WTC11 (cell line): ENCODE measurements around the gene ATG9B. TPM values are rescaled to one million over a fixed set of nuclear protein-coding genes. Genes with fewer than 3 reads are reported as not detected.

ENCODE experiments used
- ATAC-seq: fragments of 200-7000 bp; cut with Tn5 transposase; 2 replicates; pipeline ENCODE4 v1.10.0; 2021; ENCODE audit warnings: mild to moderate bottlenecking, moderate library complexity
- CTCF ChIA-PET: fragments of 300-600 bp; sonication (Branson Sonifier 250); formaldehyde crosslinking; loops from one replicate; lab custom pipeline; 2021; ENCODE audit warnings: antibody characterized with exemption; lab: Charles Lee
- POLR2A ChIA-PET: fragments of 350-600 bp; sonication (Branson Sonifier 250); formaldehyde crosslinking; loops from one replicate; lab custom pipeline; 2021; ENCODE audit warnings: antibody characterized with exemption; lab: Charles Lee
- DNase-seq: peaks from one replicate; pipeline ENCODE4 v3.0.0; 2021; ENCODE audit warnings: low spot score
- H3K27ac Mint-ChIP-seq: 2 replicates; pipeline ENCODE4 v1.8.0; 2021; ENCODE audit warnings: mixed read lengths
- H3K27me3 Mint-ChIP-seq: 2 replicates; pipeline ENCODE4 v1.8.0; 2021; ENCODE audit warnings: low read depth, mild to moderate bottlenecking, moderate library complexity, mixed read lengths
- H3K36me3 Mint-ChIP-seq: 2 replicates; pipeline ENCODE4 v1.8.0; 2021; ENCODE audit warnings: mixed read lengths
- H3K4me1 Mint-ChIP-seq: 2 replicates; pipeline ENCODE4 v1.8.0; 2022; ENCODE audit warnings: mixed read lengths
- H3K4me3 Mint-ChIP-seq: 2 replicates; pipeline ENCODE4 v1.8.0; 2021; ENCODE audit warnings: mild to moderate bottlenecking, moderate library complexity, mixed read lengths
- H3K9me3 Mint-ChIP-seq: 2 replicates; pipeline ENCODE4 v1.8.0; 2021; ENCODE audit warnings: mixed read lengths
- ATF2 ChIP-seq: sonication (generic); formaldehyde crosslinking; IDR thresholded peaks from 2 replicates; pipeline ENCODE4 v1.8.1; 2022; ENCODE audit warnings: low read depth, missing genetic modification reagents, borderline replicate concordance
- ELF4 ChIP-seq: sonication (generic); formaldehyde crosslinking; IDR thresholded peaks from 2 replicates; pipeline ENCODE4 v1.8.1; 2022; ENCODE audit warnings: low read depth, mild to moderate bottlenecking, moderate library complexity, missing genetic modification reagents
- ERG ChIP-seq: fragments of 250-450 bp; sonication (Bioruptor Pico); IDR thresholded peaks from 2 replicates; pipeline ENCODE4 v1.8.0; 2021; ENCODE audit warnings: mild to moderate bottlenecking
- GABPB1 ChIP-seq: sonication (generic); formaldehyde crosslinking; IDR thresholded peaks from 2 replicates; pipeline ENCODE4 v1.8.1; 2023; ENCODE audit warnings: mild to moderate bottlenecking, missing genetic modification reagents
- GRHL2 ChIP-seq: fragments of 250-450 bp; sonication (Bioruptor Pico); IDR thresholded peaks from 2 replicates; pipeline ENCODE4 v1.8.0; 2022; ENCODE audit warnings: mild to moderate bottlenecking, moderate library complexity; ENCODE audit not compliant: insufficient replicate concordance, severe bottlenecking
- GTF2I ChIP-seq: fragments of 250-450 bp; sonication (Bioruptor Pico); conservative IDR thresholded peaks from 2 replicates; pipeline ENCODE4 v1.4.0; 2021; ENCODE audit warnings: mild to moderate bottlenecking
- MXD4 ChIP-seq: fragments of 250-450 bp; sonication (Bioruptor Pico); IDR thresholded peaks from 2 replicates; pipeline ENCODE4 v1.8.0; 2021; ENCODE audit warnings: mild to moderate bottlenecking, moderate library complexity, borderline replicate concordance
- NFATC4 ChIP-seq: fragments of 250-450 bp; sonication (Bioruptor Pico); IDR thresholded peaks from 2 replicates; pipeline ENCODE4 v1.9.0; 2021; ENCODE audit warnings: mild to moderate bottlenecking
- NFYB ChIP-seq: sonication (generic); formaldehyde crosslinking; conservative IDR thresholded peaks from 2 replicates; pipeline ENCODE4 v1.8.0; 2022; ENCODE audit warnings: low read depth, missing genetic modification reagents
- NR3C1 ChIP-seq: sonication (generic); formaldehyde crosslinking; conservative IDR thresholded peaks from 2 replicates; pipeline ENCODE4 v1.8.1; 2023; ENCODE audit warnings: low read depth, mild to moderate bottlenecking, missing genetic modification reagents
- PREB ChIP-seq: sonication (generic); formaldehyde crosslinking; IDR thresholded peaks from 2 replicates; pipeline ENCODE4 v1.8.1; 2022; ENCODE audit warnings: mild to moderate bottlenecking, missing genetic modification reagents, moderate library complexity, borderline replicate concordance
- RORB ChIP-seq: fragments of 250-450 bp; sonication (Bioruptor Pico); IDR thresholded peaks from 2 replicates; pipeline ENCODE4 v1.9.0; 2021; ENCODE audit warnings: mild to moderate bottlenecking
- SP1 ChIP-seq: sonication (generic); formaldehyde crosslinking; conservative IDR thresholded peaks from 2 replicates; pipeline ENCODE4 v1.8.1; 2022; ENCODE audit warnings: missing genetic modification reagents
- USF1 ChIP-seq: sonication (generic); formaldehyde crosslinking; IDR thresholded peaks from 2 replicates; pipeline ENCODE4 v1.8.0; 2022; ENCODE audit warnings: mild to moderate bottlenecking, missing genetic modification reagents
- ZBTB21 ChIP-seq: sonication (generic); formaldehyde crosslinking; IDR thresholded peaks from 2 replicates; pipeline ENCODE4 v1.8.1; 2023; ENCODE audit warnings: mild to moderate bottlenecking, missing genetic modification reagents, borderline replicate concordance
- ZNF317 ChIP-seq: sonication (generic); formaldehyde crosslinking; IDR thresholded peaks from 2 replicates; pipeline ENCODE4 v1.8.1; 2023; ENCODE audit warnings: low read depth, mild to moderate bottlenecking, moderate library complexity, missing genetic modification reagents, borderline replicate concordance
- ZSCAN18 ChIP-seq: fragments of 250-450 bp; sonication (Bioruptor Pico); IDR thresholded peaks from 2 replicates; pipeline ENCODE4 v2.1.2; 2022; ENCODE audit warnings: mild to moderate bottlenecking, moderate library complexity
- total RNA-seq: library from RNA; stranded (reverse); gene quantifications from 3 replicates; pipeline ENCODE4 v1.2.3, GENCODE V29; 2021
- TF ChIP-seq, protein P1 (sequence below): sonication (generic); formaldehyde crosslinking; IDR thresholded peaks from 2 replicates; pipeline ENCODE4 v1.8.1; 2023; ENCODE audit warnings: mild to moderate bottlenecking, missing genetic modification reagents, moderate library complexity
- TF ChIP-seq, protein P2 (sequence below): sonication (generic); formaldehyde crosslinking; conservative IDR thresholded peaks from 2 replicates; pipeline ENCODE4 v1.8.1; 2023; ENCODE audit warnings: mild to moderate bottlenecking, low read depth, missing genetic modification reagents, moderate library complexity

Gene ATG9B
- total RNA-seq, 1 experiment from 2014 or later = 2.4 TPM

GRCh38 chr7:151000897-151001495 is 23.3 kb downstream of the ATG9B start:
- TF ChIP-seq ZBTB21 (CRISPR knock-in tag) (no peak), NR3C1 (no peak)
- no peaks in the 10 kb centered on the region for H3K36me3 Mint-ChIP-seq
- DNase-seq (no peak), ATAC-seq (no peak)
- H3K27me3 Mint-ChIP-seq = peaks cover 2% of the 10 kb centered on the region; the same call in 1 of the 2 replicates
- no peak overlapping the region for H3K4me3 Mint-ChIP-seq
- ChIA-PET POLR2A (no interaction called here), CTCF (interaction anchor here (5.5 kb wide), 1 partner anchor 9 kb away, joined by 61 read pairs; no protein-coding TSS in a partner anchor)
- H3K9me3 Mint-ChIP-seq = no peaks in the 10 kb centered on the region
- no peak overlapping the region for H3K27ac Mint-ChIP-seq
- 0 out of 2 replicates have a peak, but pooled peaks cover 2% of the 10 kb centered on the region for H3K4me1 Mint-ChIP-seq

GRCh38 chr7:150999497-151000230 is 24.6 kb downstream of the ATG9B start:
- Mint-ChIP-seq H3K9me3 (no peaks in the 10 kb centered on the region), H3K36me3 (no peaks in the 10 kb centered on the region), H3K27ac (no peak overlapping the region), H3K4me1 (0 out of 2 replicates have a peak, but pooled peaks cover 2% of the 10 kb centered on the region), H3K27me3 (peaks cover 2% of the 10 kb centered on the region; the same call in 1 of the 2 replicates)
- ATAC-seq (no peak), DNase-seq (no peak)
- CTCF ChIA-PET = interaction anchor here (0.5 to 5.5 kb wide), 3 partner anchors 10 to 162 kb away, joined by 3 to 61 read pairs (median 6); no protein-coding TSS in a partner anchor
- TF ChIP-seq ELF4 = no peak
- TF ChIP-seq MXD4 (CRISPR knock-in tag) = no peak
- no peak for TF ChIP-seq ATF2
- no peak for TF ChIP-seq SP1 (CRISPR knock-in tag)
- no peak for TF ChIP-seq ZNF317
- no peak for TF ChIP-seq ZSCAN18 (CRISPR knock-in tag)
- TF ChIP-seq, protein P1, sequence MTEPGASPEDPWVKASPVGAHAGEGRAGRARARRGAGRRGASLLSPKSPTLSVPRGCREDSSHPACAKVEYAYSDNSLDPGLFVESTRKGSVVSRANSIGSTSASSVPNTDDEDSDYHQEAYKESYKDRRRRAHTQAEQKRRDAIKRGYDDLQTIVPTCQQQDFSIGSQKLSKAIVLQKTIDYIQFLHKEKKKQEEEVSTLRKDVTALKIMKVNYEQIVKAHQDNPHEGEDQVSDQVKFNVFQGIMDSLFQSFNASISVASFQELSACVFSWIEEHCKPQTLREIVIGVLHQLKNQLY = no peak
- TF ChIP-seq, all 79 proteins: peak for 0
- POLR2A ChIA-PET = no interaction called here
- H3K4me3 Mint-ChIP-seq = no peak overlapping the region

DNA sequence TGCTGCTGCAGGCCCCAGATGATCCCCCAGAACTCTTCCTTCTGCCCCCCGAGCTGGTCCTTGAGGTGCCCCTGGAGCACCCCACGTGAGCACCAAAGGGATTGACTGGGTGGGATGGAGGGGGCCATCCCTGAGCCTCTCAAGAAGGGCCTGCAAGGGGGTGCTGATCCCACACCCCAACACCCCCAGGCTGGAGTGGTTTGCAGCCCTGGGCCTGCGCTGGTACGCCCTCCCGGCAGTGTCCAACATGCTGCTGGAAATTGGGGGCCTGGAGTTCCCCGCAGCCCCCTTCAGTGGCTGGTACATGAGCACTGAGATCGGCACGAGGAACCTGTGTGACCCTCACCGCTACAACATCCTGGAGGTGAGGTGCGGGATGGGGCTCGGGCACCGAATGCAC is 25.3 kb downstream of the ATG9B start:
- ChIA-PET POLR2A (no interaction called here), CTCF (interaction anchor here (2.1 to 5.5 kb wide), 2 partner anchors 10 to 11 kb away, joined by 6 to 61 read pairs; no protein-coding TSS in a partner anchor)
- H3K27me3 Mint-ChIP-seq = peaks cover 2% of the 10 kb centered on the region; the same call in 1 of the 2 replicates
- DNase-seq (no peak), ATAC-seq (no peak)
- H3K27ac Mint-ChIP-seq = no peak overlapping the region
- H3K4me1 Mint-ChIP-seq = peaks cover 4% of the 10 kb centered on the region; the same call in 1 of the 2 replicates
- H3K4me3 Mint-ChIP-seq = no peak overlapping the region
- no peaks in the 10 kb centered on the region for H3K36me3 Mint-ChIP-seq
- H3K9me3 Mint-ChIP-seq = no peaks in the 10 kb centered on the region
- TF ChIP-seq, protein P2, sequence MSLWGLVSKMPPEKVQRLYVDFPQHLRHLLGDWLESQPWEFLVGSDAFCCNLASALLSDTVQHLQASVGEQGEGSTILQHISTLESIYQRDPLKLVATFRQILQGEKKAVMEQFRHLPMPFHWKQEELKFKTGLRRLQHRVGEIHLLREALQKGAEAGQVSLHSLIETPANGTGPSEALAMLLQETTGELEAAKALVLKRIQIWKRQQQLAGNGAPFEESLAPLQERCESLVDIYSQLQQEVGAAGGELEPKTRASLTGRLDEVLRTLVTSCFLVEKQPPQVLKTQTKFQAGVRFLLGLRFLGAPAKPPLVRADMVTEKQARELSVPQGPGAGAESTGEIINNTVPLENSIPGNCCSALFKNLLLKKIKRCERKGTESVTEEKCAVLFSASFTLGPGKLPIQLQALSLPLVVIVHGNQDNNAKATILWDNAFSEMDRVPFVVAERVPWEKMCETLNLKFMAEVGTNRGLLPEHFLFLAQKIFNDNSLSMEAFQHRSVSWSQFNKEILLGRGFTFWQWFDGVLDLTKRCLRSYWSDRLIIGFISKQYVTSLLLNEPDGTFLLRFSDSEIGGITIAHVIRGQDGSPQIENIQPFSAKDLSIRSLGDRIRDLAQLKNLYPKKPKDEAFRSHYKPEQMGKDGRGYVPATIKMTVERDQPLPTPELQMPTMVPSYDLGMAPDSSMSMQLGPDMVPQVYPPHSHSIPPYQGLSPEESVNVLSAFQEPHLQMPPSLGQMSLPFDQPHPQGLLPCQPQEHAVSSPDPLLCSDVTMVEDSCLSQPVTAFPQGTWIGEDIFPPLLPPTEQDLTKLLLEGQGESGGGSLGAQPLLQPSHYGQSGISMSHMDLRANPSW = no peak
- TF ChIP-seq NFYB (no peak), RORB (CRISPR knock-in tag) (no peak), NFATC4 (CRISPR knock-in tag) (no peak), GRHL2 (CRISPR knock-in tag) (no peak), MXD4 (CRISPR knock-in tag) (no peak), GTF2I (no peak), GABPB1 (CRISPR knock-in tag) (no peak), USF1 (CRISPR knock-in tag) (no peak), PREB (CRISPR knock-in tag) (no peak), ERG (CRISPR knock-in tag) (no peak)
